GM12891 (cell line): Measurements from ENCODE around the gene CD200R1.

Experiments used
- POLR2A ChIP-seq: IDR thresholded peaks from 2 replicates; pipeline ENCODE4 v1.6.1; 2011; ENCODE audit warnings: low read depth, low read length, control low read depth
- POLR2AphosphoS5 ChIP-seq: IDR thresholded peaks from 2 replicates; pipeline ENCODE4 v1.6.1; 2011; ENCODE audit warnings: low read depth, low read length, control low read depth
- SPI1 ChIP-seq: IDR thresholded peaks from 2 replicates; pipeline ENCODE4 v1.6.1; 2011; ENCODE audit warnings: low read depth, low read length, control low read depth

- no peak for TF ChIP-seq POLR2A
- no peak for TF ChIP-seq SPI1
- TF ChIP-seq POLR2AphosphoS5: no peak
Observed at GRCh38 chr3:112967425-112967824, 7.5 kb downstream of the CD200R1 start.
